Measurements from ENCODE around the gene SLC8A1.

Gene SLC8A1

DNA sequence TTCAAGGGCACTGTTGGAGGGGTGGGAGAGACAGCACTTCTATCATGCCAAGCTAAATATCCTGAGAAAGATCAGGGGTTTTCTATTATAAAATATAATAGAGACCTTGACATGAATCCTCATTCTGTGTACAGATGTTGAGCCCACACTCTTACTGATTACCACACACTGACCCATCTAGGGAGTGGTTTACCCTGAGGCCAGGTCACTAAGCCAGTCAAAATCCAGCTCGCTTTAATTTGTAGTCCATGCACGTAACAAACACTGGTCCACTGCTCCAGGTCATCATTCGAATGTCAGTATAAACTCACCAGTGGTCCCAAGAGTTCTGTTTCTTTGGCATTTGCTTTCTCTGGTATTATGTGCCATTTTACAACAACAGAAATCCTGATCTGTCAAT is 96.4 kb downstream of the SLC8A1 start:
- H3K36me3 ChIP-seq: no peaks in the 10 kb centered on the region
- no peak overlapping the region for H3K27ac ChIP-seq
- TF ChIP-seq, protein P1, sequence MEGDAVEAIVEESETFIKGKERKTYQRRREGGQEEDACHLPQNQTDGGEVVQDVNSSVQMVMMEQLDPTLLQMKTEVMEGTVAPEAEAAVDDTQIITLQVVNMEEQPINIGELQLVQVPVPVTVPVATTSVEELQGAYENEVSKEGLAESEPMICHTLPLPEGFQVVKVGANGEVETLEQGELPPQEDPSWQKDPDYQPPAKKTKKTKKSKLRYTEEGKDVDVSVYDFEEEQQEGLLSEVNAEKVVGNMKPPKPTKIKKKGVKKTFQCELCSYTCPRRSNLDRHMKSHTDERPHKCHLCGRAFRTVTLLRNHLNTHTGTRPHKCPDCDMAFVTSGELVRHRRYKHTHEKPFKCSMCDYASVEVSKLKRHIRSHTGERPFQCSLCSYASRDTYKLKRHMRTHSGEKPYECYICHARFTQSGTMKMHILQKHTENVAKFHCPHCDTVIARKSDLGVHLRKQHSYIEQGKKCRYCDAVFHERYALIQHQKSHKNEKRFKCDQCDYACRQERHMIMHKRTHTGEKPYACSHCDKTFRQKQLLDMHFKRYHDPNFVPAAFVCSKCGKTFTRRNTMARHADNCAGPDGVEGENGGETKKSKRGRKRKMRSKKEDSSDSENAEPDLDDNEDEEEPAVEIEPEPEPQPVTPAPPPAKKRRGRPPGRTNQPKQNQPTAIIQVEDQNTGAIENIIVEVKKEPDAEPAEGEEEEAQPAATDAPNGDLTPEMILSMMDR (IDR thresholded peaks at IDR 0.05): no peak
- no peak for DNase-seq
- H3K27me3 ChIP-seq: no peaks in the 10 kb centered on the region
- intact Hi-C loops (cut with DNase I; ENCODE audit: low total_unique reads): no loop called here
- peaks cover 0 to 29% (median 7%) of the 10 kb centered on the region in 4 donors for H3K4me1 ChIP-seq
- H3K9me3 ChIP-seq: no peaks in the 10 kb centered on the region
- no peak overlapping the region for H3K4me3 ChIP-seq

DNA sequence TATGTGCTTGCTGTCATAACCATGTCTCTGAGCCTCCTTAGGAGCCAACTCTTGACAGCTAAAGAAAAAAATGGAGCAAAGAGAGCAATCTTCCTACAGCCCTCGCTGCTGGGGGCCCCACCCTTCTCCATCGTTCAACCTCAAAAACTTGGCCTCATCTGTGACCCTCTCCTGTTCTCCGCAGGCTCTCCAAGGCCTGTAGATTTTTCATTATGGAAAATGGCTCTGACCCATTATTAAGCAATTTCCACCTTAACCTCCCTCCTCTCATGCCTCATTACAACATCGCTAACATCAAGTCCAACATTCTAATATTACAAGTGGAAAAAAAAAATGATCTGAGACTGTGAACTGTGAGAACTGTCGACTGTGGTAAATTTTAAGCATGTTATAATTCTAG is 98.7 kb downstream of the SLC8A1 start:
- no peaks in the 10 kb centered on the region for H3K9me3 ChIP-seq
- TF ChIP-seq, protein P1 (IDR thresholded peaks at IDR 0.05): no peak
- intact Hi-C loops (cut with DNase I; ENCODE audit: low total_unique reads): no loop called here
- H3K27me3 ChIP-seq: no peaks in the 10 kb centered on the region
- DNase-seq: peak; percentile 37 to 66
- no peak overlapping the region for H3K4me3 ChIP-seq
- peaks cover 0 to 32% (median 7%) of the 10 kb centered on the region in 4 donors for H3K4me1 ChIP-seq
- no peaks in the 10 kb centered on the region for H3K36me3 ChIP-seq
- H3K27ac ChIP-seq: peak overlapping the region; percentile 67 to 72

DNA sequence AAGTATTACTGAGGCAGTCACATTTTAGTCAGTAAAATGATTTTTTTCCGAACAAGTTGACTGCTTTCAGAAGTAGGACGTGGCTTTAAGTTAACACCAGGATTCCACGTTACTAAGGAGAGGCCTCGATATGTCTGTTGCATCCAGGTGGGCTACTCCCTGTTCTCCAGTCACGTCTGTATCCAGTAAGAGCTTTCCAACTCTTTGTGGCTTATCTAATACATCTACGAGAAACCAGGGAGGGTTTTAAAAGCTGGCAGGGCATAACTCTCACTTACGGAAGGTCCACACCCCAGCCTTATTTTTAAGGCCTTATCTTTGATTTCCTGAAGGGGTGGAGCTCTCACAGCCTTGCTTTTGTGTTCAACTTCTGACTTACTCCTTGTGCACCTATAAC is 99.2 kb downstream of the SLC8A1 start:
- TF ChIP-seq, protein P1 (IDR thresholded peaks at IDR 0.05): no peak
- peak overlapping the region; percentile 67 to 72 for H3K27ac ChIP-seq
- no peak for DNase-seq
- H3K9me3 ChIP-seq: no peaks in the 10 kb centered on the region
- H3K4me1 ChIP-seq: peaks cover 0 to 37% (median 7%) of the 10 kb centered on the region in 4 donors
- H3K36me3 ChIP-seq: no peaks in the 10 kb centered on the region
- intact Hi-C loops (cut with DNase I; ENCODE audit: low total_unique reads): no loop called here
- H3K4me3 ChIP-seq: no peak overlapping the region
- no peaks in the 10 kb centered on the region for H3K27me3 ChIP-seq

DNA sequence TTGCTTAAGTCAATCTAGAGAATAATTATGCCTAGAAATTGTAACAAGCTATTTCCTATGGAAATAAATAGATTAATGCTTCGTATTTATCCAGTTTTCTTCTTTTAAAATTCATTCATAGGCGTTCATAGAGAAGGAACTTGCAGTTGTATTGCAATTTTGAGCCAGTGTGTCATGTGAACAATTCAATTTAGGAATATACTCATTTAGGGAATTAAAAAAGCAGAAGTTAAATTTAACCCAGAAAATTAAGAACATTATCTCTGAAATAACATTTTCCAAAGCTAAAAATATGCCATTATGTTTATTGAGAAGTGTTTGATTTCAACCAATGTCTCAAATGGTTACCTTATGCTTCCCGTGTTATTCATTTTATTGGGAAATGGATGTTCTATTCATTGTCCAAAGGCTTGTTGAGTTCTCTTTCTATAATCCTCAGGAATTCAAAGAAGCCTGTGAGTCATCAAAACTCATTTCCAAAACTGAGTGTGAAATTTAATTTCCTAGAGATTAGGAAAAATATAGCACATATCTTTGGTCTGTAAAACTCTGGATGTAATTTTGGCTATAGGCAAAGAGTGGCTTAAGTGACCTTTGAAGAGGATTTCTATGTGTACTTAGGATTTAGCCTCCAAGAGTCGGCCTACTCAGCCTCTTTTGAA is 99.7 kb downstream of the SLC8A1 start:
- Histone ChIP-seq H3K9me3 (no peaks in the 10 kb centered on the region), H3K4me3 (no peak overlapping the region), H3K27ac (peak overlapping the region; percentile 67 to 72), H3K36me3 (no peaks in the 10 kb centered on the region), H3K27me3 (no peaks in the 10 kb centered on the region), H3K4me1 (peaks cover 0 to 42% (median 8%) of the 10 kb centered on the region in 4 donors)
- intact Hi-C loops (cut with DNase I; ENCODE audit: low total_unique reads): no loop called here
- DNase-seq: no peak
- TF ChIP-seq, protein P1 (IDR thresholded peaks at IDR 0.05): no peak

DNA sequence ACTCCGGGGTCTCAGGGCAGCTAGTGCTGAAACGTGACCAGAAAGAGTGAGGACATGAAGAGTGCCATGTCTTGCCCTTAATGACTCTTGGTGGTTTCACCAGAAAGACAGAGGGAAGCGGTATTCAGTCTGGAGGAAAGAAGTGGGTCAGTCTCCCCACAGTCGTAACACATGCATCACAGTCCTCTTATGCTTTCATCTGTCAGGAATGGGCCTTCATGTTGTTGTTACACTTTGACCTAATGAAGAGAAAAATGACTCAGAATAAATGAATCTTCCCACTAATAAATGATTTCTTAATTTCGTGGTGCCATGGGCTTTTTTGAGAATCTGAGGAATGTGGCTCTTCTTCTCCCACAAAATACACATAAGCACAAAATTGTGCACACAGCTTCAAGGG is 103.2 kb downstream of the SLC8A1 start:
- intact Hi-C loops (cut with DNase I; ENCODE audit: low total_unique reads): no loop called here
- TF ChIP-seq, protein P1 (IDR thresholded peaks at IDR 0.05): no peak
- Histone ChIP-seq H3K27me3 (no peaks in the 10 kb centered on the region), H3K4me1 (peaks cover 0 to 74% (median 27%) of the 10 kb centered on the region in 4 donors), H3K27ac (no peak overlapping the region), H3K36me3 (no peaks in the 10 kb centered on the region), H3K4me3 (no peak overlapping the region), H3K9me3 (no peaks in the 10 kb centered on the region)
- no peak for DNase-seq
